Measurements from ENCODE around the gene TSPOAP1. TPM values are rescaled to one million over a fixed set of nuclear protein-coding genes. Genes with fewer than 3 reads are reported as not detected.

The TSPOAP1 gene
- total and polyA plus RNA-seq, 2 of the 13 experiments (the other 11 are each of a cell fraction or from before 2014, with no cell fraction given) = not detected

DNA sequence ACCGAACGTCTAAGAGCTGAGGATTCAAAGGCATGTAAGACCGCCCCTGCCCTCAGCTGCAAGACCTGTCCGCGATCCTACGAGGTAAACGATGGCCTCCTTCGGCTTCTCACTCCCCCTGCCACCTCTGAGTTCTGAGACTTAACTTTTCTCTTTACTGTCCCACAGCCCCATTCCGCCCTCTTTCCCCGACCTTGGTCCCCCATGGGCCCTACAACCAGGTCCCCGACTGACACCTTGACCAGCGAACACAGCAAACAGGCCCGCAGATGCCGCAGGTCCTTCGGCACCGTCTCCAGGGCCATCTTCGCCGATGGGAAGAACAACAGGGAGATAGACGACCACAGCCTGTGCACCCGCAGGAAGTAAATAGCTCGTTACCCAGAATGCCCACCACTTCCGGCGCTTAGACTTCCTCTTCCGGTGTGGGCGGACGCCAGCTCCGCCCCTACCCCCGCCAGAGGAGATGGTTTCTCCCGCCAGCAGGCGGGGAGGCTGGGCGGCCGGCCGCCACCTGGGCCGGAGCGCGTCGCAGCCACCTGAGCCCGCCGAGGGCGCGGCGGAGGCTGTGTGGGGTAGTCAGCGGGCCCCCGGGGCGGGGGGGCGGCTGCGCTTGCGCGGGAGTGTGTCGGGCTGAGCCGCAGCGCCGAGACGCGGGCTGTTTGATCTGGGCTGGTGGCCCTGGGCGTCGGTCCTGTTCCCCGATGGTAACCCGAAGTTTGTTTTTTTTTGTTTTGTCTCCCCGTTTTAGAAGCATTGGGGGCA, 23.4 kb upstream of the TSPOAP1 start, which contains the start of gene SUPT4H1 (continued):
- TF ChIP-seq, protein P1, sequence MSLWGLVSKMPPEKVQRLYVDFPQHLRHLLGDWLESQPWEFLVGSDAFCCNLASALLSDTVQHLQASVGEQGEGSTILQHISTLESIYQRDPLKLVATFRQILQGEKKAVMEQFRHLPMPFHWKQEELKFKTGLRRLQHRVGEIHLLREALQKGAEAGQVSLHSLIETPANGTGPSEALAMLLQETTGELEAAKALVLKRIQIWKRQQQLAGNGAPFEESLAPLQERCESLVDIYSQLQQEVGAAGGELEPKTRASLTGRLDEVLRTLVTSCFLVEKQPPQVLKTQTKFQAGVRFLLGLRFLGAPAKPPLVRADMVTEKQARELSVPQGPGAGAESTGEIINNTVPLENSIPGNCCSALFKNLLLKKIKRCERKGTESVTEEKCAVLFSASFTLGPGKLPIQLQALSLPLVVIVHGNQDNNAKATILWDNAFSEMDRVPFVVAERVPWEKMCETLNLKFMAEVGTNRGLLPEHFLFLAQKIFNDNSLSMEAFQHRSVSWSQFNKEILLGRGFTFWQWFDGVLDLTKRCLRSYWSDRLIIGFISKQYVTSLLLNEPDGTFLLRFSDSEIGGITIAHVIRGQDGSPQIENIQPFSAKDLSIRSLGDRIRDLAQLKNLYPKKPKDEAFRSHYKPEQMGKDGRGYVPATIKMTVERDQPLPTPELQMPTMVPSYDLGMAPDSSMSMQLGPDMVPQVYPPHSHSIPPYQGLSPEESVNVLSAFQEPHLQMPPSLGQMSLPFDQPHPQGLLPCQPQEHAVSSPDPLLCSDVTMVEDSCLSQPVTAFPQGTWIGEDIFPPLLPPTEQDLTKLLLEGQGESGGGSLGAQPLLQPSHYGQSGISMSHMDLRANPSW (CRISPR knock-in tag; IDR thresholded peaks at IDR 0.05; ENCODE audit: borderline replicate concordance) = peak; percentile 63; the same call in 1 of the 2 replicates
- TF ChIP-seq, protein P2, sequence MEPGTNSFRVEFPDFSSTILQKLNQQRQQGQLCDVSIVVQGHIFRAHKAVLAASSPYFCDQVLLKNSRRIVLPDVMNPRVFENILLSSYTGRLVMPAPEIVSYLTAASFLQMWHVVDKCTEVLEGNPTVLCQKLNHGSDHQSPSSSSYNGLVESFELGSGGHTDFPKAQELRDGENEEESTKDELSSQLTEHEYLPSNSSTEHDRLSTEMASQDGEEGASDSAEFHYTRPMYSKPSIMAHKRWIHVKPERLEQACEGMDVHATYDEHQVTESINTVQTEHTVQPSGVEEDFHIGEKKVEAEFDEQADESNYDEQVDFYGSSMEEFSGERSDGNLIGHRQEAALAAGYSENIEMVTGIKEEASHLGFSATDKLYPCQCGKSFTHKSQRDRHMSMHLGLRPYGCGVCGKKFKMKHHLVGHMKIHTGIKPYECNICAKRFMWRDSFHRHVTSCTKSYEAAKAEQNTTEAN (CRISPR knock-in tag; conservative IDR thresholded peaks at IDR 0.05) = peak; percentile 81; the same call in 1 of the 2 replicates
- TF ChIP-seq, protein P3, sequence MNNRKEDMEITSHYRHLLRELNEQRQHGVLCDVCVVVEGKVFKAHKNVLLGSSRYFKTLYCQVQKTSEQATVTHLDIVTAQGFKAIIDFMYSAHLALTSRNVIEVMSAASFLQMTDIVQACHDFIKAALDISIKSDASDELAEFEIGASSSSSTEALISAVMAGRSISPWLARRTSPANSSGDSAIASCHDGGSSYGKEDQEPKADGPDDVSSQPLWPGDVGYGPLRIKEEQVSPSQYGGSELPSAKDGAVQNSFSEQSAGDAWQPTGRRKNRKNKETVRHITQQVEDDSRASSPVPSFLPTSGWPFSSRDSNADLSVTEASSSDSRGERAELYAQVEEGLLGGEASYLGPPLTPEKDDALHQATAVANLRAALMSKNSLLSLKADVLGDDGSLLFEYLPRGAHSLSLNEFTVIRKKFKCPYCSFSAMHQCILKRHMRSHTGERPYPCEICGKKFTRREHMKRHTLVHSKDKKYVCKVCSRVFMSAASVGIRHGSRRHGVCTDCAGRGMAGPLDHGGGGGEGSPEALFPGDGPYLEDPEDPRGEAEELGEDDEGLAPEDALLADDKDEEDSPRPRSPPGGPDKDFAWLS (CRISPR knock-in tag; IDR thresholded peaks at IDR 0.05; ENCODE audit: borderline replicate concordance) = no peak
- TF ChIP-seq ZBTB38 (CRISPR knock-in tag; IDR thresholded peaks at IDR 0.05) (peak; percentile 9), POLR2AphosphoS2 (IDR thresholded peaks at IDR 0.05; ENCODE audit: low read depth, low read length) (peak; percentile 95), ADNP (CRISPR knock-in tag; IDR thresholded peaks at IDR 0.05) (no peak), MIER2 (CRISPR knock-in tag; IDR thresholded peaks at IDR 0.05) (peak; percentile 57; the same call in 1 of the 2 replicates), HNRNPK (IDR thresholded peaks at IDR 0.05; ENCODE audit: low read depth, low read length, poor library complexity, severe bottlenecking) (peak; percentile 91), NFIC (IDR thresholded peaks at IDR 0.05; ENCODE audit: low read length) (peak; percentile 89), TARDBP (CRISPR knock-in tag; IDR thresholded peaks at IDR 0.05) (peak; percentile 84; the same call in 1 of the 2 replicates), PRMT3 (CRISPR knock-in tag; IDR thresholded peaks at IDR 0.05; ENCODE audit: borderline replicate concordance, low read depth) (peak; percentile 21; the same call in 1 of the 2 replicates), ZNF282 (IDR thresholded peaks at IDR 0.05; ENCODE audit: partially characterized antibody) (no peak), ZNF562 (CRISPR knock-in tag; IDR thresholded peaks at IDR 0.05; ENCODE audit: borderline replicate concordance) (0 out of 2 replicates have a peak, but pooled peaks have one; percentile 50), IRX3 (CRISPR knock-in tag; IDR thresholded peaks at IDR 0.05; ENCODE audit: borderline replicate concordance, low read depth) (peak; percentile 52), ZZZ3 (CRISPR knock-in tag; IDR thresholded peaks at IDR 0.05; ENCODE audit: borderline replicate concordance) (peak; percentile 96; the same call in 1 of the 2 replicates), ZNF484 (CRISPR knock-in tag; IDR thresholded peaks at IDR 0.05; ENCODE audit: borderline replicate concordance, low read depth) (no peak), AHR (CRISPR knock-in tag; IDR thresholded peaks at IDR 0.05) (peak; percentile 82)
- TF ChIP-seq, protein P4, sequence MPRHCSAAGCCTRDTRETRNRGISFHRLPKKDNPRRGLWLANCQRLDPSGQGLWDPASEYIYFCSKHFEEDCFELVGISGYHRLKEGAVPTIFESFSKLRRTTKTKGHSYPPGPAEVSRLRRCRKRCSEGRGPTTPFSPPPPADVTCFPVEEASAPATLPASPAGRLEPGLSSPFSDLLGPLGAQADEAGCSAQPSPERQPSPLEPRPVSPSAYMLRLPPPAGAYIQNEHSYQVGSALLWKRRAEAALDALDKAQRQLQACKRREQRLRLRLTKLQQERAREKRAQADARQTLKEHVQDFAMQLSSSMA (CRISPR knock-in tag; IDR thresholded peaks at IDR 0.05) = no peak; the same call in 1 of the 2 replicates
- TF ChIP-seq, protein P5, sequence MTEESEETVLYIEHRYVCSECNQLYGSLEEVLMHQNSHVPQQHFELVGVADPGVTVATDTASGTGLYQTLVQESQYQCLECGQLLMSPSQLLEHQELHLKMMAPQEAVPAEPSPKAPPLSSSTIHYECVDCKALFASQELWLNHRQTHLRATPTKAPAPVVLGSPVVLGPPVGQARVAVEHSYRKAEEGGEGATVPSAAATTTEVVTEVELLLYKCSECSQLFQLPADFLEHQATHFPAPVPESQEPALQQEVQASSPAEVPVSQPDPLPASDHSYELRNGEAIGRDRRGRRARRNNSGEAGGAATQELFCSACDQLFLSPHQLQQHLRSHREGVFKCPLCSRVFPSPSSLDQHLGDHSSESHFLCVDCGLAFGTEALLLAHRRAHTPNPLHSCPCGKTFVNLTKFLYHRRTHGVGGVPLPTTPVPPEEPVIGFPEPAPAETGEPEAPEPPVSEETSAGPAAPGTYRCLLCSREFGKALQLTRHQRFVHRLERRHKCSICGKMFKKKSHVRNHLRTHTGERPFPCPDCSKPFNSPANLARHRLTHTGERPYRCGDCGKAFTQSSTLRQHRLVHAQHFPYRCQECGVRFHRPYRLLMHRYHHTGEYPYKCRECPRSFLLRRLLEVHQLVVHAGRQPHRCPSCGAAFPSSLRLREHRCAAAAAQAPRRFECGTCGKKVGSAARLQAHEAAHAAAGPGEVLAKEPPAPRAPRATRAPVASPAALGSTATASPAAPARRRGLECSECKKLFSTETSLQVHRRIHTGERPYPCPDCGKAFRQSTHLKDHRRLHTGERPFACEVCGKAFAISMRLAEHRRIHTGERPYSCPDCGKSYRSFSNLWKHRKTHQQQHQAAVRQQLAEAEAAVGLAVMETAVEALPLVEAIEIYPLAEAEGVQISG (CRISPR knock-in tag; IDR thresholded peaks at IDR 0.05) = peak; percentile 96

Data from HepG2 (cell line).